Activated naive CD4-positive, alpha-beta T cell treated with anti-CD3 and anti-CD28 coated beads, Interleukin-2, amount 50 U/mL, for 72 hours (primary cell): ENCODE measurements around the gene CDH26. TPM values are rescaled to one million over a fixed set of nuclear protein-coding genes. Genes with fewer than 3 reads are reported as not detected.
"Not testable (repeated sequence)": the region's sequence is repeated elsewhere in the genome, so short reads cannot be mapped to it uniquely, and the experiment has no call there.

Experiments
- ATAC-seq, 2 donors: fragments of 150-1000 bp; cut with Tn5 transposase; 2 replicates each; pipeline ENCODE4 v1.10.0; 2021; ENCODE audit warnings: mild to moderate bottlenecking in 2 of 2, moderate library complexity in 2 of 2
- DNase-seq, 2 donors: peaks; one replicate each; pipeline ENCODE4 v3.0.0; 2021 to 2022; ENCODE audit warnings: low spot score in 2 of 2
- H3K27ac Mint-ChIP-seq, 2 donors: one replicate each; pipeline ENCODE4 v1.8.0; 2022; ENCODE audit warnings: mild to moderate bottlenecking in 2 of 2, mixed read lengths in 2 of 2
- H3K36me3 Mint-ChIP-seq, 2 donors: one replicate each; pipeline ENCODE4 v1.8.0; 2022; ENCODE audit warnings: mixed read lengths in 2 of 2
- H3K9me3 Mint-ChIP-seq, 2 donors: one replicate each; pipeline ENCODE4 v1.8.0; 2022; ENCODE audit warnings: mixed read lengths in 2 of 2
- total RNA-seq, 2 donors: library from RNA; stranded (reverse); gene quantifications; one replicate each; pipeline ENCODE4 v1.2.3, GENCODE V29; 2022

The CDH26 gene
- total RNA-seq, 2 donors from 2014 or later = 1.6 to 1.7 TPM

GRCh38 chr20:59938696-59939051 is 19.5 kb upstream of the CDH26 start:
- ATAC-seq = no peak
- Mint-ChIP-seq H3K27ac (peak overlapping the region; percentile 17 to 58), H3K36me3 (peaks cover 11 to 21% of the 10 kb centered on the region in 2 donors), H3K9me3 (no peaks in the 10 kb centered on the region)
- DNase-seq = no peak

- Mint-ChIP-seq H3K36me3 (peaks cover 15 to 23% of the 10 kb centered on the region in 2 donors), H3K9me3 (no peaks in the 10 kb centered on the region), H3K27ac (peak overlapping the region; percentile 17 to 98)
- peak in 1 of 2 donors; percentile 55 for DNase-seq
- ATAC-seq = no peak
Observed at GRCh38 chr20:59939052-59939878, 19.0 kb upstream of the CDH26 start.

DNA sequence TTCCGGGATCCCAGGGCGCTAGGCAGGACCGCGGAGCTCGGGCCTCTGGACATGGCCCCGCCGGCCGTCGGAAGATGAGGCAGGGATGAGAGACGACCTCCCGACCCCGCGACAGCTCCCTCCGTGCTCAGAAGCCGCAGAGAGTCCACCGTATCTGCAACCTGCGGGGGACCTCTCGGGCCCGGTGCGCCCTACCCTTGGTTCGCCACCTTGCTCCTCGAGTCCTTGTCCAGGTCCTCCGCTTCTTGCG is 18.4 kb upstream of the CDH26 start:
- H3K36me3 Mint-ChIP-seq = peaks cover 21 to 28% of the 10 kb centered on the region in 2 donors
- no peaks in the 10 kb centered on the region for H3K9me3 Mint-ChIP-seq
- peak overlapping the region; percentile 84 to 98 for H3K27ac Mint-ChIP-seq
- ATAC-seq (peak; percentile 28 to 30), DNase-seq (no peak)

DNA sequence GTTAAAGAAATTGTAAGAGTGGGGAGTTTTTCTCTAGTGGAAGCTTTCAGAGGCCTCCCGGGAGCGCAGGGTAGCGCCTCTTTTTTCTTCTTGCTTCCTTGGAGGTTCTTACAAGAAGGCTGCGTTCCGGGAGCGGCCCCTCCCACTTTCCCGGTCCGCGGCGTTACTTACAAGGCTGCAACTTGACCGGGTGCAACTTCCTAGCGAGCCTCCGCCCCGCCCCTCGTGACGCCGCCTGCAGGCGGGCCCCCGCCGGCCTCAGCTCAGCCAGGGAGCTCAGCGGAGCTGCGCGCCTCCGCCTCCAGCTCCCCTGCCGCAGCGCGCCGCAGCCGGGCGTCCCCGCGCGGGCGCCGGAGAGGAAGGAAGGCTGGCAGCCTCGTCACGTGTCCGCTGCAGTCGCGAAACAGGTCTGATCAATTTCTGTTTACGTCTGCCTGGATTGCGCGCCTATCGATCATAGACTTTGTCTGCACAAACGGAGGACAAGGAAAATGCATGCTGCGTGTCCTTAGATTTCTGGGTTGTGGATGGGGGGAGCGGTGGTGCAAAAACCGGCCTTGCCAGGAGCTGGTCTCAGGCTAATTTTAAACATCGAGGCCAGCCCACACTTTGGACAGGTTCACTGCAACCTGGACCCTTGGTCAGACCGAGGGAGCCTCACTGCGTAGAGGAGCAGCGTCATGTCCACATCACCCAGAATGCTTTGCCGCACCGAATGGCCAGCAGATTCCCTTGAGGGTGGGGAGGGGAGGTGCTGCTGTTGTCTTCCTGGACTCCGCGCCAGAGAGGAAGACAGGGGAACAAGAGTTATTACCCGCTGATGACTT is 17.9 kb upstream of the CDH26 start, which contains the start of the genes FAM217B and PPP1R3D:
FAM217B (plus strand) TSS at position 261 of the 827 bp plus-strand sequence. CDS start 3,555 bp downstream, outside the sequence.
PPP1R3D (minus strand) TSS at position 177 of the 827 bp plus-strand sequence. CDS start 374 bp downstream, outside the sequence.
- peak within 1 kb of the TSS; percentile 94 to 98 for H3K27ac Mint-ChIP-seq
- peak; percentile 95 to 97 for ATAC-seq
- peak; percentile 89 to 95 for DNase-seq
- H3K9me3 Mint-ChIP-seq = no peaks in the 10 kb centered on the region
- peaks cover 22 to 29% of the 10 kb centered on the region in 2 donors for H3K36me3 Mint-ChIP-seq

GRCh38 chr20:59940956-59941294 is 17.3 kb upstream of the CDH26 start:
- no peak for ATAC-seq
- Mint-ChIP-seq H3K9me3 (no peaks in the 10 kb centered on the region), H3K36me3 (peaks cover 22 to 29% of the 10 kb centered on the region in 2 donors), H3K27ac (peak overlapping the region; percentile 94 to 98)
- DNase-seq = no peak

DNA sequence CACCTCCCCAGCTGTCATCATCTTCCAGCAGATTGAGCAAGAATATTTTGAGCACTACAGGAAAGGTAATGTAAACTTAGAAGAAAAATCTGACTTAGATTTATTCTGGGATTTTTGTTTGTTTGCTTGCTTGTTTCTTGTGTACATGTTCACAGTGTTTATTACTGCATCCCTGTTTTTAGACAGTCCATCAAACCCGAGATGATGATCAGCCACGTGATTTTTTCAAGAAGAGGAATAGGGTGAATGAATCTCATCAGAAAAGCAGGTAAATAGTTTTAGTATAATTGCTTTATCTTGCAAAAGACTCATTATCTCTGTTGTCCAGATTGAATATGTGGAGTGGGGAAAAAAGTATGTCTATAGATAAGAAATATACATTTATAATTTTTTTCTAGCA is 16.0 kb upstream of the CDH26 start:
- no peaks in the 10 kb centered on the region for H3K9me3 Mint-ChIP-seq
- H3K36me3 Mint-ChIP-seq = peaks cover 22 to 29% of the 10 kb centered on the region in 2 donors
- DNase-seq (no peak), ATAC-seq (no peak)
- H3K27ac Mint-ChIP-seq = no peak overlapping the region

DNA sequence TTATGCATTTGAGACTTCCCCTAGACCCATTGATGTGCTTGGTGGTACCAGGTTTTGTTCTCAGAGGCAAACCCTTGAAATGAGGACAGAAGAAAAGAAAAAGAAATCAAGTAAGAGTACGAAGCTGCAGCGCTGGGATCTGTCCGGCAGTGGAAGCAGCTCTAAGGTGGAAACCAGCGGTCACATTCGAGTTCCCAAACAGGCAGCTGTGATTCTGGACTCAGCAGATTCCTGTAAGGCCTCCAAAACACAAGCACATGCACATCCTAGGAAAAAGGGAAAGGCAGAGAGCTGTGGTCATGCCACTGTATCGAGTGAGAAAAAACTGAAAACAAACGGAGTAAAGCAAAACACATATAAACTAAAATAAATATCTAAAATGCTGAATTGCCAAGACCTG is 13.5 kb upstream of the CDH26 start:
- no peak for ATAC-seq
- H3K36me3 Mint-ChIP-seq = peaks cover 10 to 18% of the 10 kb centered on the region in 2 donors
- H3K9me3 Mint-ChIP-seq = no peaks in the 10 kb centered on the region
- H3K27ac Mint-ChIP-seq = peak overlapping the region; percentile 33 to 50
- no peak for DNase-seq

DNA sequence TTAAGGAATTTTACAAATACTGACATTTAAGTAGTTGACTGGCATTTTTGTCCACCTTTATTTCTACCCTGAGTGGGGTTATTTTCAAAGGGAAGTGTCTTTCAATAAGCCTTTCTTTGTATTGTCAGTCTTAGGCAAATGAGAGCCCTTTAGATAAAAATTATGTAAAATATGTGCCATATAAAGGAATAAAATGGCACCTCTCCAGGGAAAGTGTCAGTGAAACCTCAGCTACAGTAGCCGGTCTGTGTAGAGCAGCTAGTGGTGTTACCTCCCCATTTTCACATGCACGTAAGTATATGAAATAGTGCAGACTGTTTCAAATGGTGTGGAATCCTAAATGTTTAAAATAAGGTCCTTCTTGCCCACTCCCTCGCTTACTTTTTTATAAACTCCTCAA is 13.0 kb upstream of the CDH26 start:
- H3K27ac Mint-ChIP-seq = no peak overlapping the region
- ATAC-seq = no peak
- H3K9me3 Mint-ChIP-seq = no peaks in the 10 kb centered on the region
- no peak for DNase-seq
- H3K36me3 Mint-ChIP-seq = peaks cover 10 to 18% of the 10 kb centered on the region in 2 donors

- ATAC-seq (no peak), DNase-seq (no peak)
- no peak overlapping the region for H3K27ac Mint-ChIP-seq
- H3K9me3 Mint-ChIP-seq = no peaks in the 10 kb centered on the region
- peaks cover 10 to 14% of the 10 kb centered on the region in 2 donors for H3K36me3 Mint-ChIP-seq
Observed at GRCh38 chr20:59945731-59946130, 12.5 kb upstream of the CDH26 start.

- ATAC-seq (no peak), DNase-seq (no peak)
- Mint-ChIP-seq H3K36me3 (peaks cover 8 to 10% of the 10 kb centered on the region in 2 donors), H3K9me3 (no peaks in the 10 kb centered on the region), H3K27ac (no peak overlapping the region)
Observed at GRCh38 chr20:59947376-59947775, 10.8 kb upstream of the CDH26 start.

DNA sequence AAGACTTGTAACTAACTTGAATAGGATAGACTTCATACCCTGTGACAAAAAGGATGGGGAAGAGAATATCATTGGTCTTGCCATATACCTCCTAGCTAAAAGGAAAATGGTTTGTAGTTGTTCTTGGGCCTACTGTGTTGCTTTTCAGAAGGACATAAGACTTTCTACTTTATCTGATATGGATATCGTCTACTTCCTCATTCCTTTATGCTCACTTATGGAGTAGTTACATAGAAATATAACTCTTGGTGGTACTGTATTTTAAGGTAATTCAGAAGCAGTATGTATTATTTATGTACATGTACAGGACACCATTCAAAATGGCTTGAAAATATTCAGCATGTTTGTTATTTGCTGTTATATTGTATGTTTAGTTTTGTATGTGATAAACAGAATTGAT is 10.0 kb upstream of the CDH26 start:
- peak overlapping the region in 1 of 2 donors; percentile 91 for H3K27ac Mint-ChIP-seq
- no peak for ATAC-seq
- H3K9me3 Mint-ChIP-seq = no peaks in the 10 kb centered on the region
- DNase-seq = no peak
- peaks cover 8 to 10% of the 10 kb centered on the region in 2 donors for H3K36me3 Mint-ChIP-seq

- Mint-ChIP-seq H3K9me3 (no peaks in the 10 kb centered on the region), H3K27ac (peak overlapping the region; percentile 80 to 91), H3K36me3 (peaks cover 8% of the 10 kb centered on the region in 2 donors)
- DNase-seq = peak in 1 of 2 donors; percentile 24
- peak; percentile 60 to 64 for ATAC-seq
Observed at GRCh38 chr20:59948828-59949720, 9.1 kb upstream of the CDH26 start.

DNA sequence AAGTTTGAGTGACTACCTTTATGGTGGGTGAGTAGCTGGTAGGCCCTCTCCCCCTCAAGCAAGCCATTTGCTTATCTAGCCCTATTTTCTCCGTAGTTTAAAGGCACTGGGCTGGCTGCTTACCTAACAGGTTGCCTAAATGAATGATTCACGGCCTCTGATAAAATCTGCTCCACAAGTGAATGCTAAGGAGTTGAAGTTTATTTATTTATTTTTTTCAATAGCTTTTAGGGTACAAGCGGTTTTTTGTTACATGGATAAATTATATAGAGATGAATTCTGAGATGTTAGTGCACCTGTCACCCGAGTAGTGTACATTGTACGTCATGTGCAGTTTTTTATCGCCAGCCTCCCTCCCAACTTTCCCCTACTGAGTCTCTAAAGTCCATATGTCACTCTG is 8.3 kb upstream of the CDH26 start:
- DNase-seq (no peak), ATAC-seq (no peak)
- Mint-ChIP-seq H3K27ac (peak overlapping the region in 1 of 2 donors; percentile 79), H3K9me3 (no peaks in the 10 kb centered on the region), H3K36me3 (no peaks in the 10 kb centered on the region)

DNA sequence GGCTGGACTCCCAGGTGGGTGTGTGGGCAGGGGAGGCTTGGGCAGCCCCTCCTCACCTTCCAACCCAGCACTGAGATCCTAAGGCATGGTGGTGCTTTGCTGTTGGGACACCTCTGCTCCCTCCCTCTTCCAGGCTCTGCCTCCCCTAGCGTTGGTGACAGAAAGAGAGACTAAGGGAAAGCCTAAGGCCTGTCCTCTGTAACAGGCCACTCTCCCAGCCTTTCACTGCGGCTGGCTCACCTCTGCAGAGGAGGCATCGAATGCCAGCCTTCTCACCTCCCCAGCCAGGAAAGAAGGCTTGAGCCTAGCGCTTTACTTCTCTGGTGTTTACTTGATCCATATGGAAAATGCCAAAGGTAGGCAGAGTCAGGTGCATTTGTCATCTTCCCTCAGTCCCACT is 3.5 kb upstream of the CDH26 start:
- Mint-ChIP-seq H3K9me3 (no peaks in the 10 kb centered on the region), H3K27ac (peak overlapping the region in 1 of 2 donors; percentile 30), H3K36me3 (no peaks in the 10 kb centered on the region)
- no peak for DNase-seq
- ATAC-seq = no peak

- Mint-ChIP-seq H3K36me3 (no peaks in the 10 kb centered on the region), H3K9me3 (no peaks in the 10 kb centered on the region), H3K27ac (peak overlapping the region in 1 of 2 donors; percentile 30)
- ATAC-seq = peak in 1 of 2 donors; percentile 41
- DNase-seq = no peak
Observed at GRCh38 chr20:59955131-59955796, 3.0 kb upstream of the CDH26 start.

GRCh38 chr20:59957568-59957967 is 655 bp upstream of the CDH26 start:
- H3K27ac Mint-ChIP-seq, DNase-seq, H3K36me3 Mint-ChIP-seq, H3K9me3 Mint-ChIP-seq, ATAC-seq: not testable (repeated sequence)
